HepG2 (cell line): ENCODE measurements around the gene LRP2. TPM values are rescaled to one million over a fixed set of nuclear protein-coding genes. Genes with fewer than 3 reads are reported as not detected.

Experiments used
- ATAC-seq: fragments of 200-7000 bp; cut with Tn5 transposase; 3 replicates; pipeline ENCODE4 v1.9.1; 2020; ENCODE audit warnings: mild to moderate bottlenecking, moderate library complexity
- BruUV-seq: library from RNA; stranded (reverse); fragments of 400-500 nt; replicated peaks from 2 replicates; lab custom pipeline; 2021; lab: Mats Ljungman, UMichigan
- CTCF ChIA-PET: fragments of 300-600 bp; formaldehyde crosslinking; extraction: SDS; loops from one replicate; lab custom pipeline; 2021; ENCODE audit warnings: low total read pairs, inconsistent platforms, low intra/inter-chr PET ratio; lab: Yijun Ruan, JAX
- POLR2A ChIA-PET: fragments of 350-600 bp; sonication (Branson Sonifier 250); formaldehyde crosslinking; loops from one replicate; lab custom pipeline; 2020; ENCODE audit warnings: antibody characterized with exemption, inconsistent platforms; lab: Yijun Ruan, JAX
- DNase-seq: peaks from one replicate; pipeline ENCODE4 v3.0.0-alpha.2; 2015; ENCODE audit warnings: low spot score
- FAIRE-seq: peaks from 3 replicates; lab custom pipeline; 2011; peaks lifted over from hg19 to GRCh38; lab: Jason Lieb, UNC
- H2AFZ ChIP-seq: one replicate; pipeline ENCODE4 v1.6.1; 2011; ENCODE audit warnings: low read length, inconsistent platforms
- H3K27ac ChIP-seq: fragments of 300-600 bp; 3 replicates; pipeline ENCODE4 v1.8.0; 2011; ENCODE audit warnings: mixed run types, mild to moderate bottlenecking, mixed read lengths, low read length, inconsistent platforms; ENCODE audit not compliant: insufficient read depth; ENCODE audit errors: extremely low read length
- H3K27me3 ChIP-seq, 2 experiments: fragments of 200-600 bp in 1 of 2; 2 replicates in 1 of 2; 3 replicates in 1 of 2; pipeline versions ENCODE4 v1.6.0 to v1.8.0; 2011; ENCODE audit warnings: low read length in 2 of 2, mild to moderate bottlenecking in 2 of 2, moderate library complexity in 2 of 2, inconsistent platforms in 1 of 2; ENCODE audit not compliant: insufficient read depth in 2 of 2, control insufficient read depth in 1 of 2
- H3K36me3 ChIP-seq, 2 experiments: fragments of 200-600 bp in 1 of 2; replicated peaks in 1 of 2; 2 replicates in 1 of 2; 3 replicates in 1 of 2; pipeline versions ENCODE4 v1.5.1 to v1.8.0; 2011; ENCODE audit warnings: low read length in 2 of 2, inconsistent platforms in 1 of 2; ENCODE audit not compliant: insufficient read depth in 2 of 2, control insufficient read depth in 1 of 2
- H3K4me1 ChIP-seq: 2 replicates; pipeline ENCODE4 v1.5.1; 2012; ENCODE audit warnings: low read length, inconsistent platforms; ENCODE audit not compliant: insufficient read depth
- H3K4me2 ChIP-seq: 2 replicates; pipeline ENCODE4 v1.6.0; 2011; ENCODE audit warnings: low read depth, low read length, inconsistent platforms
- H3K4me3 ChIP-seq, 3 experiments: fragments of 200-600 bp in 1 of 3; sonication (generic), shearing (Covaris generic) in 1 of 3; replicated peaks in 1 of 3; 2 replicates each; pipeline ENCODE4 v1.5.1; 2011 to 2016; ENCODE audit warnings: low read length in 3 of 3, inconsistent platforms in 2 of 3, low read depth in 2 of 3, mild to moderate bottlenecking in 2 of 3, control low read depth in 1 of 3, mixed read lengths in 1 of 3; ENCODE audit not compliant: insufficient read depth in 1 of 3
- H3K79me2 ChIP-seq: one replicate; pipeline ENCODE4 v1.6.1; 2011; ENCODE audit warnings: low read length, inconsistent platforms; ENCODE audit not compliant: insufficient read depth
- H3K9ac ChIP-seq: 2 replicates; pipeline ENCODE4 v1.6.0; 2011; ENCODE audit warnings: mild to moderate bottlenecking, low read depth, low read length, inconsistent platforms; ENCODE audit not compliant: insufficient read depth
- H3K9me3 ChIP-seq: 2 replicates; pipeline ENCODE4 v1.5.1; 2012; ENCODE audit warnings: mild to moderate bottlenecking, low read length
- H4K20me1 ChIP-seq: 2 replicates; pipeline ENCODE4 v1.6.0; 2011; ENCODE audit warnings: inconsistent platforms, mild to moderate bottlenecking, low read length, moderate library complexity; ENCODE audit not compliant: insufficient read depth
- HMGA1 ChIP-seq: sonication (generic); formaldehyde crosslinking; conservative IDR thresholded peaks from 2 replicates; pipeline ENCODE4 v1.4.0; 2020; ENCODE audit warnings: missing genetic modification reagents
- MAFK ChIP-seq, 2 experiments: IDR thresholded peaks in 1 of 2; conservative IDR thresholded peaks in 1 of 2; 2 replicates each; pipeline ENCODE4 v1.6.1; 2011; ENCODE audit warnings: improper control_type of control experiment in 2 of 2, low read length in 2 of 2
- NFATC3 ChIP-seq: sonication (generic); formaldehyde crosslinking; IDR thresholded peaks from 2 replicates; pipeline ENCODE4 v1.5.1; 2020; ENCODE audit warnings: mild to moderate bottlenecking, missing genetic modification reagents
- PRPF4 ChIP-seq: fragments of 200-400 bp; formaldehyde crosslinking; IDR thresholded peaks from 2 replicates; pipeline ENCODE4 v1.6.1; 2016; ENCODE audit warnings: low read length, low read depth; ENCODE audit not compliant: poor library complexity, severe bottlenecking
- RORA ChIP-seq: sonication (generic); formaldehyde crosslinking; IDR thresholded peaks from 2 replicates; pipeline ENCODE4 v1.5.0; 2020; ENCODE audit warnings: mild to moderate bottlenecking, missing genetic modification reagents, moderate library complexity
- SNAPC5 ChIP-seq: sonication (generic); formaldehyde crosslinking; IDR thresholded peaks from 2 replicates; pipeline ENCODE4 v1.8.1; 2023; ENCODE audit warnings: mild to moderate bottlenecking, missing genetic modification reagents, borderline replicate concordance
- TEAD2 ChIP-seq: sonication (generic); formaldehyde crosslinking; IDR thresholded peaks from 2 replicates; pipeline ENCODE4 v1.9.0; 2021; ENCODE audit warnings: missing genetic modification reagents
- TOE1 ChIP-seq: sonication (generic); formaldehyde crosslinking; IDR thresholded peaks from 2 replicates; pipeline ENCODE4 v1.4.0; 2020; ENCODE audit warnings: mild to moderate bottlenecking, missing genetic modification reagents
- ZBTB3 ChIP-seq: sonication (generic); formaldehyde crosslinking; IDR thresholded peaks from 2 replicates; pipeline ENCODE4 v1.4.0; 2020; ENCODE audit warnings: low read depth, mild to moderate bottlenecking, moderate library complexity, missing genetic modification reagents, borderline replicate concordance
- ZBTB33 ChIP-seq: sonication (generic); formaldehyde crosslinking; IDR thresholded peaks from 2 replicates; pipeline ENCODE4 v1.4.0; 2020; ENCODE audit warnings: missing genetic modification reagents
- ZNF260 ChIP-seq: sonication (generic); formaldehyde crosslinking; IDR thresholded peaks from 2 replicates; pipeline ENCODE4 v1.4.0; 2020; ENCODE audit warnings: missing genetic modification reagents, low read depth, mild to moderate bottlenecking, borderline replicate concordance
- ZNF619 ChIP-seq: sonication (generic); formaldehyde crosslinking; IDR thresholded peaks from 2 replicates; pipeline ENCODE4 v1.4.0; 2020; ENCODE audit warnings: mild to moderate bottlenecking, missing genetic modification reagents
- ZNF841 ChIP-seq: sonication (generic); formaldehyde crosslinking; IDR thresholded peaks from 2 replicates; pipeline ENCODE4 v1.8.1; 2023; ENCODE audit warnings: missing genetic modification reagents, borderline replicate concordance
- WGBS: methylation state at CpG from one replicate; pipeline ENCODE4 v1.1.6; 2017; ENCODE audit warnings: low lambda C conversion rate; 5-methylcytosine and 5-hydroxymethylcytosine counted together
- in situ Hi-C: cut with HindIII; loops from 2 replicates; pipeline ENCODE4 v1.10.0; 2017; ENCODE audit warnings: low pct_unique_long_range_greater_than_20kb; ENCODE audit not compliant: extremely low pct_ligation_motif_present
- intact Hi-C: fragments of 100-400 bp; cut with micrococcal nuclease; formaldehyde crosslinking; loops from one replicate; pipeline ENCODE4 v1.10.0; 2022; ENCODE audit not compliant: unreplicated experiment
- polyA plus RNA-seq, 8 experiments: library from polyadenylated mRNA; depleted of rRNA in 3 of 8; stranded (reverse) in 7 of 8; unstranded in 1 of 8; fragments of >200 nt; fragmentation: Illumina TruSeq in 4 of 8; extraction: Trizol in 4 of 8; gene quantifications; 2 replicates each; pipeline versions ENCODE4 v1.2.1 to v1.2.3, GENCODE V29; 2011 to 2016; ENCODE audit warnings: low read depth in 4 of 8, missing spikeins in 1 of 8, mixed read lengths in 1 of 8; ENCODE audit not compliant: insufficient read depth in 1 of 8
- total RNA-seq, 5 experiments: library from RNA; depleted of rRNA; stranded (reverse); fragments of >200 nt; fragmentation: Illumina TruSeq; extraction: Trizol; gene quantifications; 2 replicates each; pipeline ENCODE4 v1.2.3, GENCODE V29; 2016; ENCODE audit warnings: low read depth in 1 of 5
- TF ChIP-seq, protein P1 (sequence below): IDR thresholded peaks from 2 replicates; pipeline ENCODE4 v1.6.1; 2018; ENCODE audit warnings: missing genetic modification reagents, mild to moderate bottlenecking, missing compliant biosample characterization
- TF ChIP-seq, protein P2 (sequence below): sonication (generic); formaldehyde crosslinking; IDR thresholded peaks from 2 replicates; pipeline ENCODE4 v1.4.0; 2020; ENCODE audit warnings: missing genetic modification reagents, borderline replicate concordance

Gene LRP2
- total and polyA plus RNA-seq, 2 of the 13 experiments (the other 11 are each of a cell fraction or from before 2014, with no cell fraction given) = 0.03 to 0.15 TPM

GRCh38 chr2:169339657-169340056 lies 22.7 kb downstream of the LRP2 start:
- Histone ChIP-seq H3K27ac (no peak overlapping the region), H3K4me2 (no peak overlapping the region), H4K20me1 (no peaks in the 10 kb centered on the region), H3K9me3 (no peaks in the 10 kb centered on the region), H3K9ac (no peak overlapping the region), H3K36me3 (no peaks in the 10 kb centered on the region), H3K4me3 (no peak overlapping the region), H3K4me1 (no peaks in the 10 kb centered on the region), H3K79me2 (no peaks in the 10 kb centered on the region), H2AFZ (no peak overlapping the region), H3K27me3 (peaks cover 0 to 13% of the 10 kb centered on the region in 2 experiments; a peak in 1 of 5 replicates)
- WGBS = 24% methylated on average over 2 of the region's 2 CpGs
- BruUV-seq = no TSS peak
- ChIA-PET CTCF (no interaction called here), POLR2A (no interaction called here)
- in situ Hi-C loops (no loop called here), intact Hi-C loops (no loop called here)
- DNase-seq = no peak
- FAIRE-seq = no peak
- no peak for ATAC-seq
- TF ChIP-seq ZNF841 = no peak
- TF ChIP-seq NFATC3 (CRISPR knock-in tag) = no peak
- no peak for TF ChIP-seq TEAD2
- no peak for TF ChIP-seq ZBTB3 (CRISPR knock-in tag)
- TF ChIP-seq, protein P1, sequence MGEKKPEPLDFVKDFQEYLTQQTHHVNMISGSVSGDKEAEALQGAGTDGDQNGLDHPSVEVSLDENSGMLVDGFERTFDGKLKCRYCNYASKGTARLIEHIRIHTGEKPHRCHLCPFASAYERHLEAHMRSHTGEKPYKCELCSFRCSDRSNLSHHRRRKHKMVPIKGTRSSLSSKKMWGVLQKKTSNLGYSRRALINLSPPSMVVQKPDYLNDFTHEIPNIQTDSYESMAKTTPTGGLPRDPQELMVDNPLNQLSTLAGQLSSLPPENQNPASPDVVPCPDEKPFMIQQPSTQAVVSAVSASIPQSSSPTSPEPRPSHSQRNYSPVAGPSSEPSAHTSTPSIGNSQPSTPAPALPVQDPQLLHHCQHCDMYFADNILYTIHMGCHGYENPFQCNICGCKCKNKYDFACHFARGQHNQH (CRISPR knock-in tag) = no peak
- no peak for TF ChIP-seq HMGA1
- no peak for TF ChIP-seq ZBTB33 (CRISPR knock-in tag)
- TF ChIP-seq ZNF260 (CRISPR knock-in tag) = no peak
- TF ChIP-seq PRPF4 = no peak
- TF ChIP-seq, protein P2, sequence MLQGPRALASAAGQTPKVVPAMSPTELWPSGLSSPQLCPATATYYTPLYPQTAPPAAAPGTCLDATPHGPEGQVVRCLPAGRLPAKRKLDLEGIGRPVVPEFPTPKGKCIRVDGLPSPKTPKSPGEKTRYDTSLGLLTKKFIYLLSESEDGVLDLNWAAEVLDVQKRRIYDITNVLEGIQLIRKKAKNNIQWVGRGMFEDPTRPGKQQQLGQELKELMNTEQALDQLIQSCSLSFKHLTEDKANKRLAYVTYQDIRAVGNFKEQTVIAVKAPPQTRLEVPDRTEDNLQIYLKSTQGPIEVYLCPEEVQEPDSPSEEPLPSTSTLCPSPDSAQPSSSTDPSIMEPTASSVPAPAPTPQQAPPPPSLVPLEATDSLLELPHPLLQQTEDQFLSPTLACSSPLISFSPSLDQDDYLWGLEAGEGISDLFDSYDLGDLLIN (CRISPR knock-in tag) = no peak
- TF ChIP-seq ZNF619 (CRISPR knock-in tag) = no peak
- no peak for TF ChIP-seq TOE1
- no peak for TF ChIP-seq SNAPC5 (CRISPR knock-in tag)
- TF ChIP-seq RORA (CRISPR knock-in tag) = no peak
- no peak for TF ChIP-seq MAFK (conservative IDR thresholded peaks at IDR 0.05 in 1 of 2, IDR thresholded peaks at IDR 0.05 in 1 of 2; ENCODE audit: low read length in 2 of 2)
